ENCODE measurements around the gene TMBIM1. TPM values are rescaled to one million over a fixed set of nuclear protein-coding genes. Genes with fewer than 3 reads are reported as not detected.
"Not testable (repeated sequence)": the region's sequence is repeated elsewhere in the genome, so short reads cannot be mapped to it uniquely, and the experiment has no call there.

TMBIM1 gene
- total RNA-seq, 1 experiment from 2014 or later: 11.2 TPM

GRCh38 chr2:218325566-218326160, 33.4 kb upstream of the TMBIM1 start:
- peaks cover 9% of the 10 kb centered on the region for H3K4me1 ChIP-seq
- H3K4me3 ChIP-seq: no peak overlapping the region
- no peaks in the 10 kb centered on the region for H3K9me3 ChIP-seq (replicated peaks)
- no peak overlapping the region for H3K27ac ChIP-seq
- no peaks in the 10 kb centered on the region for H3K36me3 ChIP-seq
- H3K27me3 ChIP-seq: no peaks in the 10 kb centered on the region
- DNase-seq: no peak

DNA sequence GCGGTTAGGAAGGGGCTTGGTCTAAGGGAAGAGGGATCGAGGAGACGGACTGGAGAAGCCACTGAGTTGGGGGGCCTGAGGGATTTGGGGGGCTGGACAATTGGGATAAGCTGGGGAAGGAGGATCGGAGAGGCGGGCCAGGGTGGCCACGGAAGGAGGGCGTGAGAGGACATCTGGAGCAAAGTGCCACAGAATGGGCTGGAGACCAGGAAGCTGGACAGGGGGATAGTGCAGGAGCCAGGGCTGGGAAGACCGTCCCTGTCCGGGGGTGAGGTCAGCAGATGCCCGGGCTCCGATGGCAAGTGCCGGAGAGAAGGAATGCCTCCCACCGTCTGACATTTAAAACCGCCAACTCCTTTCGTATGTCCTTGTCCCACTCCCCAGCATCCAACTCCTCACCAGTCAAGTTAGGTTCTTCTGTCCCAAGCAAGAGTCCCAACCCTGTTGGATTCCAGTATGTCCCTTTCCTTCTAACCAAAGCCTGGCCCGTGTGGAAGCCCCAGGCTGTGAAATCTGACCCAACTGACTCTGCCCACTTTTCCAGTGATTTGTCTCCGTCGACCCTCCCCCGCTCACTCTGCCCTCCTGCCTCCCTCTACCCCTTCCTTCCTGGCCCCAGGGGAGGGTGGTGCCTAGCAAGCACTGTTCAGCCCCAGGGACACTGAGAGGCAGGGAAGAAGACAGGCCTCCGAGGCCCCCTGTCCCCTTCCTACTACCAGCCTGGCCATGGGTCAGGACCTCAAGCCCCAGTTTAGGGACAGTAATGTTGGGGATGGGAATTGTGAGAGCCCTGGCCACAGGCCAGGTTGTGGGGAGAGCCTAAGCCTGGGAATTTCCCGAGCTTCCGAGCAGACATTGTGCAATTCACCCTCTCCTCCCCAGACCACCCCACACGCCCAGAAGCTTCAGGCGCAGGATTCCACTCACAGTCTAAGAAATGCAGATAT, 31.5 kb upstream of the TMBIM1 start:
- Histone ChIP-seq H3K4me3 (peak overlapping the region; percentile 70), H3K27me3 (no peaks in the 10 kb centered on the region), H3K4me1 (peaks cover 9% of the 10 kb centered on the region), H3K9me3 (replicated peaks) (no peaks in the 10 kb centered on the region), H3K27ac (peak overlapping the region; percentile 50; the same call in 1 of the 2 replicates), H3K36me3 (no peaks in the 10 kb centered on the region)
- peak; percentile 90 to 91 for DNase-seq

DNA sequence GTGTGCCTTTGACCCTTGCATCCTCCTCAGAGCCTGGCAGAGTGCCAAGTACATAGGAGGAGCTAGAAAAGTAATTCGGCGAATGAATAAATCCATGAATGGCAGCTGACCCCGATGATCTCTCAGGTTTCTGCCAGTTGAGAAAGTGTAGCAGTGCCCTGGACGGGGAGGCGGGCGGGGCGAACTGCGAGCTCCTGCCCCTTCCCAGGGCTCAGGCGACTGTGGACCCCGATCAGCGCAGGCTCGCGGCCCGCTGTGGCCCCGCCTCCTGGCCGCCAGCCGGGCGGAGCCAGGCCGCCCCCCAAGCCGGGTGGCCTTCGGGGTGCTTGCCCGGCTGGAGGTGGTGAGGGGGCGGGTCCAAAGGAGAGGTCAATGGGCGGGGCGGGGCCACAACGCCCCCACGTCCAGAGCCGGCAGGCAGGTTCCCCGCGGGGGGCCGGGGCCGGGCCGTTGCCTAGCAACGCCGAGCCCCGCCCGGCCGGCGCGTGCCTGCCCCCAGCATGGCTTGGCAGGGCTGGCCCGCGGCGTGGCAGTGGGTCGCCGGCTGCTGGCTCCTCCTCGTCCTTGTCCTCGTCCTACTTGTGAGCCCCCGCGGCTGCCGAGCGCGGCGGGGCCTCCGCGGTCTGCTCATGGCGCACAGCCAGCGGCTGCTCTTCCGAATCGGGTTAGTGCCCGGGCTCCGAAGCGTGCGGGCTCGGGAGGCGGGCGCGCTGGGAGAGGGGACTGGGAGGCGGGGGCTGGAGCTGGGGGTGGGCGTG, 30.6 kb upstream of the TMBIM1 start:
- H3K36me3 ChIP-seq: no peaks in the 10 kb centered on the region
- H3K9me3 ChIP-seq (replicated peaks): no peaks in the 10 kb centered on the region
- H3K27ac ChIP-seq: peak overlapping the region; percentile 64
- H3K27me3 ChIP-seq: no peaks in the 10 kb centered on the region
- peak overlapping the region; percentile 70 for H3K4me3 ChIP-seq
- peaks cover 9% of the 10 kb centered on the region for H3K4me1 ChIP-seq
- DNase-seq: peak; percentile 94 to 96

- Histone ChIP-seq H3K27me3 (no peaks in the 10 kb centered on the region), H3K27ac (no peak overlapping the region), H3K4me3 (no peak overlapping the region), H3K4me1 (peaks cover 15% of the 10 kb centered on the region), H3K36me3 (no peaks in the 10 kb centered on the region), H3K9me3 (replicated peaks) (no peaks in the 10 kb centered on the region)
- DNase-seq: no peak
Observed at GRCh38 chr2:218320704-218321336, 28.5 kb upstream of the TMBIM1 start.

DNA sequence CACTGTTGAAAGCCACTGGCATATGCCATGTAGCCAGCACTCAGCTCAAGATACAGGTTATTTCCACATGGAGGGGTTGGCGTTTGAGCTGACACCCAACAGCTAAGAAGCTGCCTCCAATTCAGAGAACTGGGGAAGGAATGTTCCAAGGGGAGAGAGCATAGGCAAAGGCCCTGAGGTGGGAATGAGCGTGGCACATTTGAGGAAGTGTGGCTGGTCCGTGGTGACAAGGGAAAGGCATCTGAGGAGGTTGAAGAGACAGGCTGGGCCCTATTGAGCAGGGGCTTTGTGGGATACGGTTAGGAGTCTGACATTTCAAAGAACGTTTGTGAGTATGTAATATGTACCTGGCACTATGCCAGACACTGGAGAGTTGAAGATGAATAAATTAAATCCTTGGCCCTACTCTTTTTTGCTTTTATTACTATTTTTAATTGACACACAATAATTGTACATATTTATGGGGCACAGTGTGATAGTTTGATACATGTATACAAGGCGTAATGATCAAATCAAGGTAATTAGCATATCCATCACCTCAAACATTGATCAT, 27.6 kb upstream of the TMBIM1 start:
- Histone ChIP-seq H3K27ac (no peak overlapping the region), H3K9me3 (replicated peaks) (no peaks in the 10 kb centered on the region), H3K27me3 (no peaks in the 10 kb centered on the region), H3K36me3 (no peaks in the 10 kb centered on the region), H3K4me1 (peaks cover 11% of the 10 kb centered on the region), H3K4me3 (no peak overlapping the region)
- peak in 1 of 2 experiments; percentile 36 for DNase-seq

- H3K36me3 ChIP-seq: no peaks in the 10 kb centered on the region
- peaks cover 11% of the 10 kb centered on the region for H3K4me1 ChIP-seq
- H3K27me3 ChIP-seq: no peaks in the 10 kb centered on the region
- no peaks in the 10 kb centered on the region for H3K9me3 ChIP-seq (replicated peaks)
- no peak overlapping the region for H3K27ac ChIP-seq
- H3K4me3 ChIP-seq: no peak overlapping the region
- DNase-seq: no peak
Observed at GRCh38 chr2:218318241-218318640, 25.9 kb upstream of the TMBIM1 start.

- H3K36me3 ChIP-seq: no peaks in the 10 kb centered on the region
- DNase-seq: no peak
- H3K4me1 ChIP-seq: peaks cover 11% of the 10 kb centered on the region
- no peak overlapping the region for H3K4me3 ChIP-seq
- no peaks in the 10 kb centered on the region for H3K9me3 ChIP-seq (replicated peaks)
- H3K27ac ChIP-seq: no peak overlapping the region
- H3K27me3 ChIP-seq: no peaks in the 10 kb centered on the region
Observed at GRCh38 chr2:218317835-218318234, 25.5 kb upstream of the TMBIM1 start.

DNA sequence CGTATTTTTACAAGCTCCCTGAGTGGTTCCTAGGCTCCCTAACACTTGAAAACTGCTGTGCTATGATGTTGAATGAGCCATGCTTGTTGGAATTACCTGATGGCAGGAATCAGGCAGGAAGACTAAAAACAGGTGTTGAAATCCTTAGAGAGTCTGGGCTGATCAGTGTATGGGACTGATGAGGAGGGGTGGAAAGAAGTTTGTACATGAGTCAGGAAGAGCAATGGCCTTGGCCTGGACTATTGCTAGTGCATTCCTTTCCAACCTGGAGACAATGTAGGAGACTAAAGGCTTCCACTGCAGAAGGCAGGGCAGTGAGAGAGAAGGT, 25.0 kb upstream of the TMBIM1 start:
- no peaks in the 10 kb centered on the region for H3K36me3 ChIP-seq
- no peak overlapping the region for H3K4me3 ChIP-seq
- no peak for DNase-seq
- no peak overlapping the region for H3K27ac ChIP-seq
- H3K4me1 ChIP-seq: peaks cover 10% of the 10 kb centered on the region
- no peaks in the 10 kb centered on the region for H3K9me3 ChIP-seq (replicated peaks)
- no peaks in the 10 kb centered on the region for H3K27me3 ChIP-seq

- H3K4me3 ChIP-seq: no peak overlapping the region
- H3K36me3 ChIP-seq: no peaks in the 10 kb centered on the region
Observed at GRCh38 chr2:218315397-218315796, 23.1 kb upstream of the TMBIM1 start.

DNA sequence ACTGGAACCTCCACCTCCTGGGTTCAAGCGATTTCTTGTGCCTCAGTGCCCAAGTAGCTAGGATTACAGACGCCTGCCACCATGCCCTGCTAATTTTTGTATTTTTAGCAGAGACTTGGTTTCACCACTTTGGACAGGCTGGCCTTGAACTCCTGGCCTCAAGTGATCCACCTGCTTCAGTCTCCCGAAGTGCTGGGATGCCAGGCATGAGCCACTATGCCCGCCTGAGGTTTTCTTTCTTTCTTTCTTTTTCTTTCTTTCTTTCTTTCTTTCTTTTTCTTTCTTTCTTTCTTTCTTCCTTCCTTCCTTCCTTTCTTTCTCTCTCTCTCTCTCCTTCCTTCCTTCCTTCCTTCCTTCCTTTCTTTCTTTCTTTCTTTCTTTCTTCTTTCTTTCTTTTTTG, 22.5 kb upstream of the TMBIM1 start:
- DNase-seq; H3K27me3 ChIP-seq; H3K4me3 ChIP-seq; H3K27ac ChIP-seq; H3K36me3 ChIP-seq; H3K9me3 ChIP-seq (replicated peaks): not testable (repeated sequence)
- peaks cover 15% of the 10 kb centered on the region; the same call in 1 of the 2 replicates for H3K4me1 ChIP-seq

More at GRCh38 chr2:218315397-218315796, 23.1 kb upstream of the TMBIM1 start:
- H3K9me3 ChIP-seq (replicated peaks): no peaks in the 10 kb centered on the region
- no peaks in the 10 kb centered on the region for H3K27me3 ChIP-seq
- peaks cover 15% of the 10 kb centered on the region; the same call in 1 of the 2 replicates for H3K4me1 ChIP-seq
- DNase-seq: no peak
- H3K27ac ChIP-seq: no peak overlapping the region

GRCh38 chr2:218313356-218313755, 21.1 kb upstream of the TMBIM1 start:
- no peaks in the 10 kb centered on the region for H3K9me3 ChIP-seq (replicated peaks)
- H3K4me3 ChIP-seq: no peak overlapping the region
- no peak overlapping the region for H3K27ac ChIP-seq
- no peaks in the 10 kb centered on the region for H3K27me3 ChIP-seq
- no peak for DNase-seq
- H3K4me1 ChIP-seq: peaks cover 15% of the 10 kb centered on the region; the same call in 1 of the 2 replicates
- H3K36me3 ChIP-seq: no peaks in the 10 kb centered on the region

GRCh38 chr2:218312267-218312756, 20.0 kb upstream of the TMBIM1 start:
- Histone ChIP-seq H3K27me3 (no peaks in the 10 kb centered on the region), H3K27ac (no peak overlapping the region), H3K4me1 (peaks cover 15% of the 10 kb centered on the region; the same call in 1 of the 2 replicates), H3K9me3 (replicated peaks) (no peaks in the 10 kb centered on the region), H3K36me3 (no peaks in the 10 kb centered on the region), H3K4me3 (no peak overlapping the region)
- no peak for DNase-seq

- not testable (repeated sequence) for H3K27ac ChIP-seq; H3K27me3 ChIP-seq; H3K4me1 ChIP-seq; H3K36me3 ChIP-seq; H3K9me3 ChIP-seq (replicated peaks)
- peak overlapping the region; percentile 20 for H3K4me3 ChIP-seq
- peak in 1 of 2 experiments; percentile 32 for DNase-seq
Observed at GRCh38 chr2:218311541-218312266, 19.4 kb upstream of the TMBIM1 start.

Data from SJCRH30 (cell line).